Loucy (cell line): ENCODE results near the gene KLHDC8B.

Source experiments
- H2AFZ ChIP-seq: fragments of 200-600 bp; sonication (generic); 2 replicates; pipeline ENCODE4 v1.6.0; 2016; ENCODE audit warnings: antibody characterized with exemption, mild to moderate bottlenecking, low read length, moderate library complexity
- H3F3A ChIP-seq: fragments of 200-600 bp; 2 replicates; pipeline ENCODE4 v1.6.0; 2016; ENCODE audit warnings: antibody characterized with exemption, low read depth, mild to moderate bottlenecking
- H3K27me3 ChIP-seq: fragments of 200-600 bp; sonication (generic); 2 replicates; pipeline ENCODE4 v1.6.1; 2014; ENCODE audit warnings: low read length, mild to moderate bottlenecking; ENCODE audit not compliant: insufficient read depth, poor library complexity, severe bottlenecking
- H3K36me3 ChIP-seq: fragments of 200-600 bp; sonication (generic); 2 replicates; pipeline ENCODE4 v1.6.1; 2016; ENCODE audit warnings: low read length; ENCODE audit not compliant: insufficient read depth
- H3K4me1 ChIP-seq: fragments of 200-600 bp; sonication (generic); 2 replicates; pipeline ENCODE4 v1.5.1; 2014; ENCODE audit warnings: low read length, mild to moderate bottlenecking; ENCODE audit not compliant: insufficient read depth, poor library complexity, severe bottlenecking
- H3K4me2 ChIP-seq: fragments of 200-600 bp; sonication (generic); 2 replicates; pipeline ENCODE4 v1.6.0; 2014; ENCODE audit warnings: antibody characterized with exemption, low read length, low read depth, mild to moderate bottlenecking; ENCODE audit not compliant: poor library complexity, severe bottlenecking
- H3K4me3 ChIP-seq: fragments of 200-600 bp; sonication (generic); 2 replicates; pipeline ENCODE4 v1.5.1; 2014; ENCODE audit warnings: low read length, mild to moderate bottlenecking, mixed read lengths; ENCODE audit not compliant: poor library complexity, severe bottlenecking
- H3K79me2 ChIP-seq: fragments of 200-600 bp; sonication (generic); 2 replicates; pipeline ENCODE4 v1.6.1; 2014; ENCODE audit warnings: low read length; ENCODE audit not compliant: insufficient read depth
- H3K9ac ChIP-seq: fragments of 200-600 bp; sonication (generic); 2 replicates; pipeline ENCODE4 v1.6.0; 2014; ENCODE audit warnings: mild to moderate bottlenecking, low read depth, low read length, moderate library complexity; ENCODE audit not compliant: poor library complexity, severe bottlenecking
- H3K9me2 ChIP-seq: fragments of 200-600 bp; sonication (generic); replicated peaks from 2 replicates; pipeline ENCODE4 v1.6.1; 2016; ENCODE audit warnings: low read depth, low read length, mixed read lengths
- H3K9me3 ChIP-seq: fragments of 200-600 bp; sonication (generic); 2 replicates; pipeline ENCODE4 v1.6.1; 2014; ENCODE audit warnings: mild to moderate bottlenecking, antibody characterized with exemption, low read length, low read depth; ENCODE audit not compliant: insufficient read depth
- H4K20me1 ChIP-seq: fragments of 200-600 bp; sonication (generic); 2 replicates; pipeline ENCODE4 v1.6.0; 2014; ENCODE audit warnings: antibody characterized with exemption, low read length, mild to moderate bottlenecking; ENCODE audit not compliant: insufficient read depth, poor library complexity, severe bottlenecking
- EZH2phosphoT487 ChIP-seq: fragments of 200-600 bp; IDR thresholded peaks from 2 replicates; pipeline ENCODE4 v1.6.1; 2018; ENCODE audit warnings: antibody characterized with exemption, mild to moderate bottlenecking, moderate library complexity, borderline replicate concordance
- TF ChIP-seq, protein P1 (sequence below): fragments of 200-600 bp; sonication (generic); conservative IDR thresholded peaks from 2 replicates; pipeline ENCODE4 v1.5.1; 2014; ENCODE audit warnings: mild to moderate bottlenecking, antibody characterized with exemption, low read length

The KLHDC8B gene

GRCh38 chr3:49161197-49161596, 10.2 kb upstream of the KLHDC8B start:
- no peak overlapping the region for H3K4me3 ChIP-seq
- H3K9me2 ChIP-seq, result no peaks in the 10 kb centered on the region
- H3K79me2 ChIP-seq, result peaks cover 16% of the 10 kb centered on the region
- H2AFZ ChIP-seq, result no peak overlapping the region
- no peaks in the 10 kb centered on the region for H3K9me3 ChIP-seq
- TF ChIP-seq, protein P1, sequence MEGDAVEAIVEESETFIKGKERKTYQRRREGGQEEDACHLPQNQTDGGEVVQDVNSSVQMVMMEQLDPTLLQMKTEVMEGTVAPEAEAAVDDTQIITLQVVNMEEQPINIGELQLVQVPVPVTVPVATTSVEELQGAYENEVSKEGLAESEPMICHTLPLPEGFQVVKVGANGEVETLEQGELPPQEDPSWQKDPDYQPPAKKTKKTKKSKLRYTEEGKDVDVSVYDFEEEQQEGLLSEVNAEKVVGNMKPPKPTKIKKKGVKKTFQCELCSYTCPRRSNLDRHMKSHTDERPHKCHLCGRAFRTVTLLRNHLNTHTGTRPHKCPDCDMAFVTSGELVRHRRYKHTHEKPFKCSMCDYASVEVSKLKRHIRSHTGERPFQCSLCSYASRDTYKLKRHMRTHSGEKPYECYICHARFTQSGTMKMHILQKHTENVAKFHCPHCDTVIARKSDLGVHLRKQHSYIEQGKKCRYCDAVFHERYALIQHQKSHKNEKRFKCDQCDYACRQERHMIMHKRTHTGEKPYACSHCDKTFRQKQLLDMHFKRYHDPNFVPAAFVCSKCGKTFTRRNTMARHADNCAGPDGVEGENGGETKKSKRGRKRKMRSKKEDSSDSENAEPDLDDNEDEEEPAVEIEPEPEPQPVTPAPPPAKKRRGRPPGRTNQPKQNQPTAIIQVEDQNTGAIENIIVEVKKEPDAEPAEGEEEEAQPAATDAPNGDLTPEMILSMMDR, result no peak
- no peak for TF ChIP-seq EZH2phosphoT487
- H3K36me3 ChIP-seq, result peaks cover 6% of the 10 kb centered on the region; the same call in 1 of the 2 replicates
- no peak overlapping the region for H3K9ac ChIP-seq
- H4K20me1 ChIP-seq, result no peaks in the 10 kb centered on the region
- no peaks in the 10 kb centered on the region for H3F3A ChIP-seq
- no peaks in the 10 kb centered on the region for H3K27me3 ChIP-seq
- H3K4me2 ChIP-seq, result no peak overlapping the region
- H3K4me1 ChIP-seq, result peaks cover 12% of the 10 kb centered on the region

GRCh38 chr3:49161808-49162530, 9.4 kb upstream of the KLHDC8B start:
- peaks cover 17% of the 10 kb centered on the region for H3K4me1 ChIP-seq
- H3K9ac ChIP-seq, result no peak overlapping the region
- H3K4me3 ChIP-seq, result no peak overlapping the region
- peaks cover 6% of the 10 kb centered on the region; the same call in 1 of the 2 replicates for H3K36me3 ChIP-seq
- peaks cover 5% of the 10 kb centered on the region for H3K27me3 ChIP-seq
- H2AFZ ChIP-seq, result no peak overlapping the region
- H3K9me2 ChIP-seq, result no peaks in the 10 kb centered on the region
- peaks cover 22% of the 10 kb centered on the region for H3K79me2 ChIP-seq
- H4K20me1 ChIP-seq, result no peaks in the 10 kb centered on the region
- no peak for TF ChIP-seq EZH2phosphoT487
- TF ChIP-seq, protein P1, result no peak
- no peaks in the 10 kb centered on the region for H3K9me3 ChIP-seq
- H3K4me2 ChIP-seq, result no peak overlapping the region
- no peaks in the 10 kb centered on the region for H3F3A ChIP-seq

- H2AFZ ChIP-seq, result no peak overlapping the region
- TF ChIP-seq, protein P1, result no peak
- no peak for TF ChIP-seq EZH2phosphoT487
- H3K9me3 ChIP-seq, result no peaks in the 10 kb centered on the region
- H3K36me3 ChIP-seq, result peaks cover 6% of the 10 kb centered on the region; the same call in 1 of the 2 replicates
- H3K27me3 ChIP-seq, result peaks cover 14% of the 10 kb centered on the region
- H4K20me1 ChIP-seq, result no peaks in the 10 kb centered on the region
- H3K9ac ChIP-seq, result no peak overlapping the region
- H3K4me3 ChIP-seq, result no peak overlapping the region
- no peak overlapping the region for H3K4me2 ChIP-seq
- peaks cover 17% of the 10 kb centered on the region for H3K4me1 ChIP-seq
- no peaks in the 10 kb centered on the region for H3F3A ChIP-seq
- H3K79me2 ChIP-seq, result peaks cover 22% of the 10 kb centered on the region
- no peaks in the 10 kb centered on the region for H3K9me2 ChIP-seq
Observed at GRCh38 chr3:49162751-49163419, 8.5 kb upstream of the KLHDC8B start.
